Endodermal cell (in vitro differentiated cells): ENCODE data around the gene ROGDI. TPM values are rescaled to one million over a fixed set of nuclear protein-coding genes. Genes with fewer than 3 reads are reported as not detected.

Experiments used
- DNase-seq: peaks from one replicate; pipeline ENCODE4 v3.0.0-alpha.2; 2017
- H3K27ac ChIP-seq: 2 replicates; pipeline ENCODE4 v1.5.1; 2013; ENCODE audit warnings: mild to moderate bottlenecking, low read depth, low read length, moderate library complexity
- H3K27me3 ChIP-seq: 2 replicates; pipeline ENCODE4 v1.6.1; 2013; ENCODE audit warnings: mild to moderate bottlenecking, low read length, moderate library complexity; ENCODE audit not compliant: insufficient read depth, control insufficient read depth, poor library complexity, severe bottlenecking
- H3K36me3 ChIP-seq: 2 replicates; pipeline ENCODE4 v1.7.0; 2013; ENCODE audit warnings: mild to moderate bottlenecking, low read length, moderate library complexity; ENCODE audit not compliant: control insufficient read depth, insufficient read depth
- H3K4me1 ChIP-seq: one replicate; pipeline ENCODE4 v1.7.0; 2013; ENCODE audit warnings: low read length; ENCODE audit not compliant: control insufficient read depth, insufficient read depth
- H3K4me3 ChIP-seq: 2 replicates; pipeline ENCODE4 v1.5.1; 2013; ENCODE audit warnings: mild to moderate bottlenecking, low read length, moderate library complexity
- H3K9ac ChIP-seq: 2 replicates; pipeline ENCODE4 v1.6.1; 2013; ENCODE audit warnings: mild to moderate bottlenecking, low read length, moderate library complexity; ENCODE audit not compliant: poor library complexity, severe bottlenecking; ENCODE audit errors: extremely low read depth
- H3K9me3 ChIP-seq: 2 replicates; pipeline ENCODE4 v1.6.1; 2013; ENCODE audit warnings: mild to moderate bottlenecking, low read length, moderate library complexity; ENCODE audit not compliant: control insufficient read depth
- H3K27ac Mint-ChIP-seq: 2 replicates; pipeline ENCODE4 v1.8.0; 2020; ENCODE audit warnings: mixed read lengths
- H3K27me3 Mint-ChIP-seq: 2 replicates; pipeline ENCODE4 v1.8.0; 2021; ENCODE audit warnings: mild to moderate bottlenecking, mixed read lengths; ENCODE audit not compliant: insufficient read depth
- H3K36me3 Mint-ChIP-seq: 2 replicates; pipeline ENCODE4 v1.8.0; 2020; ENCODE audit warnings: low read depth, mixed read lengths
- H3K4me1 Mint-ChIP-seq: 2 replicates; pipeline ENCODE4 v1.8.0; 2020; ENCODE audit warnings: mixed read lengths
- H3K4me3 Mint-ChIP-seq: 2 replicates; pipeline ENCODE4 v1.8.0; 2020; ENCODE audit warnings: mild to moderate bottlenecking, moderate library complexity, mixed read lengths
- H3K9me3 Mint-ChIP-seq: 2 replicates; pipeline ENCODE4 v1.8.0; 2020; ENCODE audit warnings: mild to moderate bottlenecking, mixed read lengths
- CTCF ChIP-seq: fragments of 200-600 bp; sonication (generic); conservative IDR thresholded peaks from 2 replicates; pipeline ENCODE4 v1.5.0; 2021; ENCODE audit warnings: antibody characterized with exemption, mild to moderate bottlenecking
- WGBS, 2 experiments: methylation state at CpG; one replicate each; pipeline versions ENCODE4 v1.1.5 to v1.1.7; 2013; ENCODE audit warnings: missing lambda C conversion rate in 2 of 2, mixed read lengths in 1 of 2; ENCODE audit not compliant: insufficient coverage in 1 of 2, insufficient read length in 1 of 2; 5-methylcytosine and 5-hydroxymethylcytosine counted together
- total RNA-seq, 2 donors: library from RNA; stranded (reverse); fragmentation: NEBNext Ultra II Directional in 1 of 2; extraction: Animal tissue kit (Norgen Biotek cat#: 25700) in 1 of 2; gene quantifications; 2 replicates in 1 of 2; 3 replicates in 1 of 2; pipeline ENCODE4 v1.2.1, GENCODE V29; 2021

The ROGDI gene
- total RNA-seq, 2 donors from 2014 or later: 46.2 to 49.0 TPM

GRCh38 chr16:4826526-4826925 is 24.1 kb upstream of the ROGDI start:
- H3K4me3 ChIP-seq: no peak overlapping the region
- no peak overlapping the region for H3K4me3 Mint-ChIP-seq
- peaks cover 74% of the 10 kb centered on the region for H3K36me3 Mint-ChIP-seq
- H3K27me3 Mint-ChIP-seq: no peaks in the 10 kb centered on the region
- no peak for DNase-seq
- H3K9ac ChIP-seq: no peak overlapping the region
- no peak overlapping the region for H3K27ac ChIP-seq
- no peaks in the 10 kb centered on the region for H3K9me3 Mint-ChIP-seq
- 95 to 100% methylated on average over 3 to 4 of the region's 4 CpGs for WGBS, 2 experiments
- H3K4me1 ChIP-seq: no peaks in the 10 kb centered on the region
- peaks cover 90% of the 10 kb centered on the region for H3K36me3 ChIP-seq
- peaks cover 8% of the 10 kb centered on the region for H3K4me1 Mint-ChIP-seq
- no peaks in the 10 kb centered on the region for H3K27me3 ChIP-seq
- no peak for TF ChIP-seq CTCF
- H3K9me3 ChIP-seq: no peaks in the 10 kb centered on the region
- no peak overlapping the region for H3K27ac Mint-ChIP-seq

- Histone ChIP-seq H3K27me3 (no peaks in the 10 kb centered on the region), H3K9ac (no peak overlapping the region), H3K9me3 (no peaks in the 10 kb centered on the region), H3K36me3 (peaks cover 91% of the 10 kb centered on the region), H3K4me3 (no peak overlapping the region), H3K27ac (no peak overlapping the region), H3K4me1 (no peaks in the 10 kb centered on the region)
- no peaks in the 10 kb centered on the region for H3K27me3 Mint-ChIP-seq
- H3K9me3 Mint-ChIP-seq: no peaks in the 10 kb centered on the region
- TF ChIP-seq CTCF: no peak
- H3K36me3 Mint-ChIP-seq: peaks cover 68% of the 10 kb centered on the region
- no peak overlapping the region for H3K27ac Mint-ChIP-seq
- H3K4me1 Mint-ChIP-seq: peaks cover 8% of the 10 kb centered on the region
- H3K4me3 Mint-ChIP-seq: no peak overlapping the region
- no peak for DNase-seq
- WGBS, 2 experiments: 94 to 100% methylated on average over 3 to 8 of the region's 8 CpGs
Observed at GRCh38 chr16:4825196-4825595, 22.8 kb upstream of the ROGDI start.

GRCh38 chr16:4820652-4821051 is 18.2 kb upstream of the ROGDI start:
- WGBS, 2 experiments: 95 to 100% methylated on average over 5 to 6 of the region's 6 CpGs
- no peaks in the 10 kb centered on the region for H3K4me1 ChIP-seq
- H3K27ac ChIP-seq: no peak overlapping the region
- no peaks in the 10 kb centered on the region for H3K27me3 ChIP-seq
- H3K9me3 Mint-ChIP-seq: no peaks in the 10 kb centered on the region
- DNase-seq: no peak
- no peaks in the 10 kb centered on the region for H3K27me3 Mint-ChIP-seq
- H3K4me3 Mint-ChIP-seq: no peak overlapping the region
- no peak overlapping the region for H3K9ac ChIP-seq
- H3K4me3 ChIP-seq: no peak overlapping the region
- H3K27ac Mint-ChIP-seq: no peak overlapping the region
- TF ChIP-seq CTCF: no peak
- H3K4me1 Mint-ChIP-seq: peaks cover 8% of the 10 kb centered on the region
- H3K36me3 Mint-ChIP-seq: peaks cover 68% of the 10 kb centered on the region
- peaks cover 77% of the 10 kb centered on the region for H3K36me3 ChIP-seq
- H3K9me3 ChIP-seq: no peaks in the 10 kb centered on the region
